Small intestine (tissue), 7 donors: ENCODE measurements around the gene ATG14. TPM values are rescaled to one million over a fixed set of nuclear protein-coding genes. Genes with fewer than 3 reads are reported as not detected.

Experiments
- DNase-seq, 2 donors: peaks; one replicate each; pipeline versions ENCODE4 v3.0.0 to v3.0.0-alpha.2; 2013
- FAIRE-seq: peaks from 2 replicates; lab custom pipeline; 2012; peaks lifted over from hg19 to GRCh38; lab: Jason Lieb, UNC
- H3K27ac ChIP-seq, 3 donors: one replicate each; pipeline ENCODE4 v1.5.1; 2013; ENCODE audit warnings: low read length in 2 of 3, mild to moderate bottlenecking in 2 of 3, control low read depth in 1 of 3, inconsistent platforms in 1 of 3, low read depth in 1 of 3, moderate library complexity in 1 of 3
- H3K27me3 ChIP-seq, 3 donors: one replicate each; pipeline ENCODE4 v1.6.1; 2013; ENCODE audit warnings: low read length in 3 of 3, inconsistent platforms in 1 of 3; ENCODE audit not compliant: control insufficient read depth in 3 of 3, insufficient read depth in 3 of 3
- H3K36me3 ChIP-seq, 3 donors: one replicate each; pipeline ENCODE4 v1.6.1; 2013; ENCODE audit warnings: low read length in 3 of 3, inconsistent platforms in 1 of 3, low read depth in 1 of 3, mild to moderate bottlenecking in 1 of 3, moderate library complexity in 1 of 3; ENCODE audit not compliant: control insufficient read depth in 3 of 3, insufficient read depth in 2 of 3
- H3K4me1 ChIP-seq, 3 donors: one replicate each; pipeline ENCODE4 v1.6.1; 2013; ENCODE audit warnings: low read length in 2 of 3, inconsistent platforms in 1 of 3, low read depth in 1 of 3, mild to moderate bottlenecking in 1 of 3, moderate library complexity in 1 of 3; ENCODE audit not compliant: control insufficient read depth in 3 of 3, insufficient read depth in 2 of 3
- H3K4me3 ChIP-seq, 3 donors: one replicate each; pipeline ENCODE4 v1.5.1; 2013; ENCODE audit warnings: low read length in 3 of 3, control low read depth in 1 of 3, inconsistent platforms in 1 of 3, low read depth in 1 of 3, mild to moderate bottlenecking in 1 of 3, moderate library complexity in 1 of 3
- H3K9me3 ChIP-seq, 2 donors: one replicate each; pipeline ENCODE4 v1.6.1; 2013; ENCODE audit warnings: low read depth in 1 of 2, low read length in 1 of 2; ENCODE audit not compliant: control insufficient read depth in 2 of 2, insufficient read depth in 1 of 2
- WGBS, 3 donors: extraction: QIAGEN DNeasy Blood & Tissue Kit; methylation state at CpG; one replicate each; pipeline ENCODE4 v1.1.7; 2013; 5-methylcytosine and 5-hydroxymethylcytosine counted together
- polyA plus RNA-seq, 4 donors: library from polyadenylated mRNA; stranded (reverse) in 3 of 4; unstranded in 1 of 4; fragments of 200-250 nt in 3 of 4; fragments of 120-200 nt in 1 of 4; gene quantifications; one replicate each; pipeline versions ENCODE4 v1.2.1 to v1.2.3, GENCODE V29; 2013
- donor health status: healthy with polysubstance abuse.
- donor health status: control.
- donor health status: control.
- donor health status: Bipolar disorder and iron deficiency.
- donor health status: healthy.

ATG14 gene
- polyA plus RNA-seq, 4 donors, result 3.5 to 19.8 (median 5.9) TPM

DNA sequence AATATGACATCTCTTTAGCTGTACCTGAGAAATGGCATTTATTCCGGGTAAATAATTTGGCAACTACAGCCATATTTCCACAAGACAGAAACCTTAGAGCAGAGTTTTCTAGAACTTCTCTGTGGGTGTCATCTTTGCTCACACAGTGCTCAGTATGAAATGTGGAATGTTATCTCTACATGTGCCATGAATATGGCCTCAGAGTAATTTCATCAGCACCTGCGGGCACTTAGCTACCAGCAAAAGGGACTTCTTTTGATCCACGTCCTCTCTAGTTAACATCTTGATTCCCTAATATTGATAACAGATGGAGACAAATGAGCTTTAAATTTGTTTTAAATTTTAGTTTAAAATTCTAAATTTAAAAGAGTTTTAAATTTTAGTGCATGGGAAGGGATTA, 2.9 kb upstream of the ATG14 start:
- H3K9me3 ChIP-seq, result no peaks in the 10 kb centered on the region
- no peak overlapping the region for H3K27ac ChIP-seq
- peaks cover 0 to 36% (median 11%) of the 10 kb centered on the region in 3 donors for H3K4me1 ChIP-seq
- no peak for FAIRE-seq
- 66 to 83% (median 69%) methylated on average over 3 of the region's 3 CpGs for WGBS, 3 donors
- H3K4me3 ChIP-seq, result no peak overlapping the region
- H3K36me3 ChIP-seq, result no peaks in the 10 kb centered on the region
- no peaks in the 10 kb centered on the region for H3K27me3 ChIP-seq
- no peak for DNase-seq

DNA sequence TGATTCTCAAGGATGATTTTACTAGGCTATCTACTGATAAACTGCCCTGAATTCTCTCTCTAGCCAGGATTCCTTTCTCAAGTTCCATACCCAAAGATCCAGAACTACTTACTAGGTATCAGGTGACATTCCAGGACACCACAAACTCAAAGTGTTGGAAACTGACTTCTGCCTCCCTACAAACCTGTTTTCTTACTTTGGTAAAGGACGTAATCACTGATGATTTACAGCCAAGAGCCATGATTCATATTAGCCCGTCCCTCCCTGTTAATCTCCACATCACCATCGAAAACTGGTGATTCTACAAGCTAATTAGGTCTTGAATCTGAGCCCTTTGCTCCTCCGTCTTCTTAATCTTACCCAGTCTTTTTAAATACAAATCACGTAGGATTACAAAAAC, 1.0 kb upstream of the ATG14 start:
- Histone ChIP-seq H3K4me1 (peaks cover 0 to 24% (median 11%) of the 10 kb centered on the region in 3 donors), H3K36me3 (peaks cover 0 to 5% (median 0%) of the 10 kb centered on the region in 3 donors), H3K9me3 (no peaks in the 10 kb centered on the region), H3K4me3 (no peak overlapping the region), H3K27me3 (no peaks in the 10 kb centered on the region), H3K27ac (no peak overlapping the region)
- FAIRE-seq, result no peak
- 11 to 57% (median 43%) methylated on average over 5 of the region's 5 CpGs for WGBS, 3 donors
- peak; percentile 24 to 65 for DNase-seq

GRCh38 chr14:55410876-55411275, 754 bp downstream of the ATG14 start:
- H3K4me3 ChIP-seq, result peak overlapping the region; percentile 94 to 99 (median 97)
- DNase-seq, result no peak
- H3K9me3 ChIP-seq, result no peaks in the 10 kb centered on the region
- peak overlapping the region in 1 of 3 donors; percentile 82 for H3K27ac ChIP-seq
- no peaks in the 10 kb centered on the region for H3K27me3 ChIP-seq
- peaks cover 0 to 11% (median 8%) of the 10 kb centered on the region in 3 donors for H3K4me1 ChIP-seq
- no peak for FAIRE-seq
- WGBS, 3 donors, result 4 to 14% (median 9%) methylated on average over 4 of the region's 4 CpGs
- H3K36me3 ChIP-seq, result peaks cover 0 to 11% (median 0%) of the 10 kb centered on the region in 3 donors

- WGBS, 3 donors, result 77 to 81% (median 78%) methylated on average over 5 of the region's 5 CpGs
- no peak overlapping the region for H3K4me3 ChIP-seq
- peaks cover 0 to 11% (median 0%) of the 10 kb centered on the region in 3 donors for H3K36me3 ChIP-seq
- no peak for FAIRE-seq
- no peaks in the 10 kb centered on the region for H3K4me1 ChIP-seq
- H3K27me3 ChIP-seq, result no peaks in the 10 kb centered on the region
- no peak overlapping the region for H3K27ac ChIP-seq
- H3K9me3 ChIP-seq, result no peaks in the 10 kb centered on the region
- DNase-seq, result no peak
These were observed 7.3 kb downstream of the ATG14 start for GRCh38 chr14:55404173-55404854.

GRCh38 chr14:55401751-55402150, 9.9 kb downstream of the ATG14 start:
- Histone ChIP-seq H3K4me3 (no peak overlapping the region), H3K9me3 (no peaks in the 10 kb centered on the region), H3K27ac (no peak overlapping the region), H3K36me3 (peaks cover 0 to 3% (median 0%) of the 10 kb centered on the region in 3 donors), H3K27me3 (no peaks in the 10 kb centered on the region), H3K4me1 (no peaks in the 10 kb centered on the region)
- 80 to 89% (median 88%) methylated on average over 6 of the region's 6 CpGs for WGBS, 3 donors
- FAIRE-seq (no peak), DNase-seq (no peak)

DNA sequence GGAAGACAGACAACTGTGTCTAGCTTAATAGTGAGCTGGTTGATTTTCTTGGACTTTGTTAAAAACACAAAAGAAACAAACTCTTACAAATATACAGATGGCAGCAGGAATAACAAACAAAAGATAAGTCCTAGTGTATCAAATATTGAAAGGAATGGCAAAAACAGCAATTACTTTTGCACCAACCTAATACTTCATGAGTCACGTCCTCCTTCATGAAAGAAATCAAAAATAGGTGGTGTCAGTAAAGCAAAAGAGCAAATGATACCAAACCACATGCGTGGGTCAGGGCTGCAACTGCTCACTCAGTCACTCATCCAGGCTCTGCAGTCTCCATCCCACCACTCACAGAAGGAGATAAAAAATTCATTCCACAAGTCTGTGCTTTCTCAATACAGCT, 11.8 kb downstream of the ATG14 start:
- Histone ChIP-seq H3K4me3 (no peak overlapping the region), H3K36me3 (peaks cover 0 to 4% (median 3%) of the 10 kb centered on the region in 3 donors), H3K9me3 (no peaks in the 10 kb centered on the region), H3K27me3 (no peaks in the 10 kb centered on the region), H3K4me1 (no peaks in the 10 kb centered on the region), H3K27ac (no peak overlapping the region)
- 60 to 68% (median 66%) methylated on average over 2 of the region's 2 CpGs for WGBS, 3 donors
- FAIRE-seq (no peak), DNase-seq (no peak)

DNA sequence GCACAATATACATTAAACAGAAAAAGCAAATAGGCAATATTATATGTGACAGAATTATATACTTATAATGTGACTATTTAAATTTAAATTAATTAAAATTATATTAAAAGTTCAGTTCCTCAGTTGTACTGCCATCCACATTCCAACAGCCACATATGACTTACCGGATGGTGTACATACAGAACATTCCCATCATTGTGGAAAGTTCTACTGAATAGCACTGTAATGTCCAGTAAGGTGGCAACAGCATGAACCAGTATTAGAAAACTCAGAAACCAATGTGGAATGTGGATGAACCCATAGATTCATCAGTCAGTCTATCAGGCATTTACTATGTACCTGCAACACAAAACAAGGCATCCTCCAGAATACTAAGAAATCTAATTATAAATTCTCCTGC, 12.4 kb downstream of the ATG14 start:
- Histone ChIP-seq H3K4me1 (no peaks in the 10 kb centered on the region), H3K4me3 (no peak overlapping the region), H3K27ac (no peak overlapping the region), H3K36me3 (peaks cover 0 to 4% (median 3%) of the 10 kb centered on the region in 3 donors), H3K27me3 (no peaks in the 10 kb centered on the region), H3K9me3 (no peaks in the 10 kb centered on the region)
- 90 to 91% (median 90%) methylated on average over 1 of the region's 1 CpG for WGBS, 3 donors
- DNase-seq (no peak), FAIRE-seq (no peak)

GRCh38 chr14:55398679-55399078, 13.0 kb downstream of the ATG14 start:
- WGBS, 3 donors, result 75 to 93% (median 87%) methylated on average over 5 of the region's 5 CpGs
- H3K27me3 ChIP-seq, result no peaks in the 10 kb centered on the region
- FAIRE-seq (no peak), DNase-seq (no peak)
- peaks cover 0 to 4% (median 3%) of the 10 kb centered on the region in 3 donors for H3K36me3 ChIP-seq
- no peaks in the 10 kb centered on the region for H3K4me1 ChIP-seq
- H3K9me3 ChIP-seq, result no peaks in the 10 kb centered on the region
- H3K27ac ChIP-seq, result no peak overlapping the region
- no peak overlapping the region for H3K4me3 ChIP-seq
